Pancreas (tissue), 10 donors: ENCODE data around the gene PLEKHA5. TPM values are rescaled to one million over a fixed set of nuclear protein-coding genes. Genes with fewer than 3 reads are reported as not detected.

Source experiments
- ATAC-seq, 4 donors: fragments of 200-7000 bp; cut with Tn5 transposase; one replicate each; pipeline versions ENCODE4 v1.8.0 to v1.9.1; 2020; ENCODE audit warnings: mild to moderate bottlenecking in 4 of 4, moderate library complexity in 4 of 4
- DNase-seq, 6 donors: peaks; one replicate each; pipeline ENCODE4 v3.0.0-alpha.2; 2020
- FAIRE-seq: peaks from 2 replicates; lab custom pipeline; 2012; peaks lifted over from hg19 to GRCh38; lab: Jason Lieb, UNC
- H3K27ac ChIP-seq, 4 donors: fragments of 200-600 bp; sonication (generic); 1 replicate in 3 of 4; 2 replicates in 1 of 4; pipeline versions ENCODE4 v1.5.0 to v1.8.0; 2020
- H3K27me3 ChIP-seq, 4 donors: fragments of 200-600 bp; one replicate each; pipeline ENCODE4 v1.8.0; 2021
- H3K36me3 ChIP-seq, 3 donors: fragments of 200-600 bp; sonication (generic) in 1 of 3; one replicate each; pipeline versions ENCODE4 v1.5.0 to v1.8.0; 2020 to 2021
- H3K4me1 ChIP-seq, 3 donors: fragments of 200-600 bp; one replicate each; pipeline ENCODE4 v1.8.0; 2021
- H3K4me3 ChIP-seq, 4 donors: fragments of 200-600 bp; sonication (generic) in 2 of 4; one replicate each; pipeline versions ENCODE4 v1.5.0 to v1.8.0; 2020 to 2021
- H3K9me3 ChIP-seq, 4 donors: fragments of 200-600 bp; one replicate each; pipeline ENCODE4 v1.8.0; 2021
- WGBS, 2 donors: extraction: QIAGEN DNeasy Blood & Tissue Kit; methylation state at CpG; one replicate each; pipeline ENCODE4 v1.1.7; 2013; 5-methylcytosine and 5-hydroxymethylcytosine counted together
- intact Hi-C, 3 donors: fragments of 100-400 bp; cut with DNase I; formaldehyde crosslinking; loops; one replicate each; pipeline versions ENCODE4 v1.11.1 to v1.14.2; 2022
- polyA plus RNA-seq, 2 donors: library from polyadenylated mRNA; stranded (reverse); fragments of 200-250 nt; gene quantifications; one replicate each; pipeline ENCODE4 v1.2.3, GENCODE V29; 2013
- total RNA-seq, 6 donors: library from RNA; stranded (reverse); fragmentation: NEBNext Ultra II Directional in 4 of 6; extraction: Animal tissue kit (Norgen Biotek cat#: 25700) in 4 of 6; gene quantifications; one replicate each; pipeline versions ENCODE4 v1.2.1 to v1.2.4, GENCODE V29; 2021 to 2023
- TF ChIP-seq, protein P1 (sequence below), 4 donors: fragments of 200-600 bp; sonication (generic) in 3 of 4; IDR thresholded peaks; one replicate each; pipeline versions ENCODE4 v1.5.0 to v1.8.0; 2021; ENCODE audit warnings: antibody characterized with exemption in 4 of 4
- donor health status: healthy with polysubstance abuse.
- donor health status: DM: no; HTN: no; CAD: no; lungs with moderate emphysema.
- donor health status: DM: no; HTN: no; CAD: no.
- donor health status: control.
- donor health status: control.
- donor health status: Bipolar disorder and iron deficiency.
- donor health status: DM: yes; HTN: yes; CAD: no.
- donor health status: DM: no; HTN: no; CAD: no.
- donor health status: DM: no; HTN: no; CAD: no.
- donor health status: DM: yes; HTN: yes; CAD: no.

The PLEKHA5 gene
- total and polyA plus RNA-seq, 8 donors = 10.3 to 26.4 (median 17.5) TPM

DNA sequence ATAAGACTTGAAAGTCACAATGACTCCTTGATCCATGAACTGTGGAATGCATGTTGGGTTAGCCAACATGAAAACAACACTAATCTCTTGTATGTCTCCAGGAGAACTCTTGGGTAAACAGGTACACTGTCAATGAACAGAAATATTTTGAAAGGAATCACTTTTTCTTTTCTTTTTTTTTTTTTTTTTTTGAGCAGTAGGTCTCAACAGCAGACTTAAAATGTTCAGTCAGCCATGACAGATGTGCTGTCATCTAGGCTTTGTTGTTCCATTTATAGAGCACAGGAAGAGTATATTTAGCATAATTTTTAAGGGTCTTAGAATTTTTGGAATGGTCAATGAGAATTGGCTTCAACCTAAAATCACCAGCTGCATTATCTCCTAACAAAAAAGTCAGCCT lies 2.3 kb upstream of the PLEKHA5 start:
- peaks cover 0 to 10% (median 2%) of the 10 kb centered on the region in 3 donors for H3K4me1 ChIP-seq
- ATAC-seq (no peak), DNase-seq (no peak), FAIRE-seq (no peak)
- no peaks in the 10 kb centered on the region for H3K36me3 ChIP-seq
- intact Hi-C loops = no loop called here
- H3K9me3 ChIP-seq = no peaks in the 10 kb centered on the region
- no peak overlapping the region for H3K4me3 ChIP-seq
- no peaks in the 10 kb centered on the region for H3K27me3 ChIP-seq
- TF ChIP-seq, protein P1, sequence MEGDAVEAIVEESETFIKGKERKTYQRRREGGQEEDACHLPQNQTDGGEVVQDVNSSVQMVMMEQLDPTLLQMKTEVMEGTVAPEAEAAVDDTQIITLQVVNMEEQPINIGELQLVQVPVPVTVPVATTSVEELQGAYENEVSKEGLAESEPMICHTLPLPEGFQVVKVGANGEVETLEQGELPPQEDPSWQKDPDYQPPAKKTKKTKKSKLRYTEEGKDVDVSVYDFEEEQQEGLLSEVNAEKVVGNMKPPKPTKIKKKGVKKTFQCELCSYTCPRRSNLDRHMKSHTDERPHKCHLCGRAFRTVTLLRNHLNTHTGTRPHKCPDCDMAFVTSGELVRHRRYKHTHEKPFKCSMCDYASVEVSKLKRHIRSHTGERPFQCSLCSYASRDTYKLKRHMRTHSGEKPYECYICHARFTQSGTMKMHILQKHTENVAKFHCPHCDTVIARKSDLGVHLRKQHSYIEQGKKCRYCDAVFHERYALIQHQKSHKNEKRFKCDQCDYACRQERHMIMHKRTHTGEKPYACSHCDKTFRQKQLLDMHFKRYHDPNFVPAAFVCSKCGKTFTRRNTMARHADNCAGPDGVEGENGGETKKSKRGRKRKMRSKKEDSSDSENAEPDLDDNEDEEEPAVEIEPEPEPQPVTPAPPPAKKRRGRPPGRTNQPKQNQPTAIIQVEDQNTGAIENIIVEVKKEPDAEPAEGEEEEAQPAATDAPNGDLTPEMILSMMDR (IDR thresholded peaks at IDR 0.05) = no peak
- no peak overlapping the region for H3K27ac ChIP-seq

DNA sequence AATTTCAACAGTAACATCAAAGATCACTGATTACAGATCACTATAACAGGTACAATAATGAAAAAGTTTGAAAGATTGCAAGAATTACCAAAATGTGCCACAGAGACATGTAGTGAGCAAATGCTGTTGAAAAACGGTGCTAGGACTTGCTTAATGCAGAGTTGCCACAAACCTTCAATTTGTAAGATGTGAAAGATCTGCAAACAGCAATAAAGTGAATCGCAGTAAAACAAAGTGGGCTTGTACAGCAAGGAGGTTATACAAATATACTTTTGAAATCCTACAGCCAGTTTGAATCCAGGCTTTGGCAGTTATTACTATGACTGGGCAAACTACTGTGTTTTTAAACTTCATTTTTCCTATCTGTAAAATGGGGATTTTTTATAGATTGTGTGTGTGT lies 1.0 kb upstream of the PLEKHA5 start:
- H3K9me3 ChIP-seq = no peaks in the 10 kb centered on the region
- no peaks in the 10 kb centered on the region for H3K27me3 ChIP-seq
- H3K4me1 ChIP-seq = peaks cover 0 to 13% (median 8%) of the 10 kb centered on the region in 3 donors
- intact Hi-C loops = no loop called here
- H3K36me3 ChIP-seq = no peaks in the 10 kb centered on the region
- TF ChIP-seq, protein P1 (IDR thresholded peaks at IDR 0.05) = no peak
- H3K27ac ChIP-seq = peak overlapping the region in 2 of 4 donors; percentile 75 to 86
- WGBS, 2 donors = 86 to 87% methylated on average over 2 of the region's 2 CpGs
- ATAC-seq (no peak), FAIRE-seq (no peak), DNase-seq (no peak)
- no peak overlapping the region for H3K4me3 ChIP-seq

DNA sequence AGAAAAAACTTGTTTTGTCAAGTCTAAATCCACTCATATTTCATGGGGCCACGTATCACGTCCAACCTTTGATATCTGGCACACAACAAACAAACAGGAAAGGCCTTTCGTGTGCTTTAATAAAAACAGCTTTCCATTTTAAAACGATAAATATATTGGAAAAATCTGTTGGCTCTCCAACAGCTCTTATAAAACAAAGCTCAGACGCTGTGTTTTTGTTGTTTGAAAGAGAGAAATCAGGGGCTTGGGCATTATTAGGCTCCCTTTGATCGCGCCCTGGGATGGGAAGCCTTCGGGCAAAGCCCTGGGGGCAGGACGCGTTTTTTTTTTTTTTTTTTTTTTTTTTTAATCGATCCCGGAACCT lies 429 bp upstream of the PLEKHA5 start:
- FAIRE-seq = no peak
- no peaks in the 10 kb centered on the region for H3K9me3 ChIP-seq
- intact Hi-C loops = no loop called here
- TF ChIP-seq, protein P1 (IDR thresholded peaks at IDR 0.05) = no peak
- H3K4me3 ChIP-seq = peak overlapping the region in 2 of 4 donors; percentile 32 to 93
- H3K27ac ChIP-seq = peak overlapping the region; percentile 49 to 86 (median 72)
- no peak for DNase-seq
- no peaks in the 10 kb centered on the region for H3K27me3 ChIP-seq
- no peaks in the 10 kb centered on the region for H3K36me3 ChIP-seq
- peaks cover 0 to 17% (median 11%) of the 10 kb centered on the region in 3 donors for H3K4me1 ChIP-seq
- 0 to 1% methylated on average over 12 of the region's 12 CpGs for WGBS, 2 donors
- ATAC-seq = peak in 1 of 4 donors; percentile 0

DNA sequence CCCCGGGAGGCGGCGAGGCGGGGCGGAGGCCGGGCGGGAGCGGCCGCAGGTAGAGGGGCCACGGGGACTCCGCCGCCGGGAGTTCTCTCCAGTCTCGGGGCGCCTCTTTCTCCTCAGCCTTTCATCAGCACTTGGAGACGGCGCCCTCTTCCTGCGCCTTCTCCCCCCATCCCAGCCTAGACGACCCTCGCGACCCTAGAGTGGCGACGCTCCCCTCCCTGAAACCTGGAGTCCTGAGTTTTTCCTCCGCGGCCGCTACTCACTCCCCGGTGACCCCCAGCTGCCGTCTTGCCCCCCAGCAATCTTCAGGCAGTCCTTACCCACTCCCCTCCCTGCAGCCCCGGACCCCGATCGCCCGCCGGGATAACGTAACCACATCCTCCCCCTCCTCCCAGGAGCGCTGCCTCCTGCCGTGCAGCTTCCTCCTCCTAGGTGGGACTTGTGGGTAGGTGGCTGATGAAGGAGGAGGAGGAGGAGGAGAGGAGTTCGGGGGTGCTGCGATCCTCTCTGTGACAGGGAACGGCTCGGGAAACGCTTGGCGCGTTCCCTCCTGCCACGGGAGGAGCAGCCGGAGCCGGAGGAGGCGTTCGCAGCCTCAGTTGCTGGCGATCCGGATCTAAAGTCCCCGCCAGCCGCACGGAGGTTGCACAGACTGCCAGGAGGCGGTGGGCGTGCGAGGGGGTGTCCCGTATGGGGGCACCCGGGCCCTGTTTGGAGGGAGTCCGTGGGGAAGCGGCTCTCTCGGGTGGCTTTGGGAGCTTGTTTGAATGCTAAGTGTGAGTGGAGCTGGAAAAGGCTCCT lies 891 bp downstream of the PLEKHA5 start:
- Histone ChIP-seq H3K9me3 (no peaks in the 10 kb centered on the region), H3K36me3 (no peaks in the 10 kb centered on the region), H3K4me1 (peaks cover 0 to 18% (median 13%) of the 10 kb centered on the region in 3 donors), H3K27ac (peak overlapping the region; percentile 82 to 97 (median 92)), H3K4me3 (peak overlapping the region; percentile 82 to 93 (median 86)), H3K27me3 (no peaks in the 10 kb centered on the region)
- ATAC-seq (peak; percentile 26 to 57 (median 46)), DNase-seq (peak; percentile 36 to 83 (median 57)), FAIRE-seq (no peak)
- intact Hi-C loops = no loop called here
- 0% methylated on average over 53 to 61 of the region's 61 CpGs for WGBS, 2 donors
- TF ChIP-seq, protein P1 (IDR thresholded peaks at IDR 0.05) = no peak

DNA sequence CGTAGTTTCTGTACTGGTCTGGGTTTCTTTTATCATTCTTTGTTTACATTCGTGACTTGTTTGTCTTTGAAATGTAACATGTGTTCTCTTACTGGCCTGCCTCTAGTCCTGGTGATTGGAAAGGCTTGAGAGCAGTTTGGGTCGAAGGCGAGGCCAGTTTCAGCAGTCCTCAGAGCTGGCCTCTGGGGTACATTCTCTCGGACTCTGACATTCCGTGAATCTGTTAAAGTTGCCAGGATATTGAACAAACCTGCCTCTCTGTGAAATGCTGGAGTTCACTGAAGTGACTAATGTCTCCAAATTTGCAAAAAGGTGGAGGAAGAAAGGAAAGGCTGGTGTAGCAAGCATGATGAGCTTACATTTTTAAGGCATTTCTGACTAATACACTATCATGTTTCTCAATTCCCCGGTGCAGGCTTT lies 1.5 kb downstream of the PLEKHA5 start:
- Histone ChIP-seq H3K4me1 (peaks cover 0 to 18% (median 16%) of the 10 kb centered on the region in 3 donors), H3K27ac (peak overlapping the region; percentile 82 to 97 (median 92)), H3K9me3 (no peaks in the 10 kb centered on the region), H3K36me3 (no peaks in the 10 kb centered on the region), H3K4me3 (peak overlapping the region; percentile 82 to 93 (median 86)), H3K27me3 (no peaks in the 10 kb centered on the region)
- peak in 3 of 6 donors; percentile 18 to 30 (median 27) for DNase-seq
- FAIRE-seq = no peak
- TF ChIP-seq, protein P1 (IDR thresholded peaks at IDR 0.05) = no peak
- 2% methylated on average over 7 of the region's 7 CpGs for WGBS, 2 donors
- ATAC-seq = peak; percentile 12 to 51 (median 40)
- intact Hi-C loops = no loop called here
